ENCODE results near the gene GSDMA.

The GSDMA gene

GRCh38 chr17:40023590-40024292, 60.9 kb downstream of the GSDMA start:
- no peak for TF ChIP-seq POLR2A (IDR thresholded peaks at IDR 0.05; ENCODE audit: low read length)
- no peak for TF ChIP-seq GATA1 (IDR thresholded peaks at IDR 0.05; ENCODE audit: low read depth, low read length)
- DNase-seq = no peak

DNA sequence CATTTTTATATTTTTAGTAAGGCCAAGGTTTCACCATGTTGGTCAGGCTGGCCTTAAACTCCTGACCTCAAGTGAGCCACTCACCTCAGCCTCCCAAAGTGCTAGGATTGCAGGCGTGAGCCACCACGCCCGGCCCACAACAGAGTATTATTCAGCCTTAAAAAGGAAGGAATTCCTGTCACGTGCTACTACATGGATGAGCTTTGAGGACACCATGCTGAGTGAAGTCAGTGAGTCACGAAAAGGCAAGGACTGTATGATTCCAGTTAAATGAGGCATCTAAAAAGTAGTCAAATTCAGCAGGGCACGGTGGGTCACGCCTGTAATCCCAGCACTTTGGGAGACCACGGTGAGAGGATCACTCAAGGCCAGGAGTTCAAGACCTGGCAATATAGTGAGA, 62.1 kb downstream of the GSDMA start:
- no peak for TF ChIP-seq POLR2A (IDR thresholded peaks at IDR 0.05; ENCODE audit: low read length)
- no peak for TF ChIP-seq GATA1 (IDR thresholded peaks at IDR 0.05; ENCODE audit: low read depth, low read length)
- no peak for DNase-seq

- no peak for DNase-seq
- TF ChIP-seq GATA1 (IDR thresholded peaks at IDR 0.05; ENCODE audit: low read depth, low read length) = no peak
- TF ChIP-seq POLR2A (IDR thresholded peaks at IDR 0.05; ENCODE audit: low read length) = no peak
Observed at GRCh38 chr17:40025559-40025958, 62.8 kb downstream of the GSDMA start.

GRCh38 chr17:40025991-40026815, 63.4 kb downstream of the GSDMA start:
- TF ChIP-seq POLR2A (IDR thresholded peaks at IDR 0.05; ENCODE audit: low read length) = no peak
- TF ChIP-seq GATA1 (IDR thresholded peaks at IDR 0.05; ENCODE audit: low read depth, low read length) = no peak
- no peak for DNase-seq

DNA sequence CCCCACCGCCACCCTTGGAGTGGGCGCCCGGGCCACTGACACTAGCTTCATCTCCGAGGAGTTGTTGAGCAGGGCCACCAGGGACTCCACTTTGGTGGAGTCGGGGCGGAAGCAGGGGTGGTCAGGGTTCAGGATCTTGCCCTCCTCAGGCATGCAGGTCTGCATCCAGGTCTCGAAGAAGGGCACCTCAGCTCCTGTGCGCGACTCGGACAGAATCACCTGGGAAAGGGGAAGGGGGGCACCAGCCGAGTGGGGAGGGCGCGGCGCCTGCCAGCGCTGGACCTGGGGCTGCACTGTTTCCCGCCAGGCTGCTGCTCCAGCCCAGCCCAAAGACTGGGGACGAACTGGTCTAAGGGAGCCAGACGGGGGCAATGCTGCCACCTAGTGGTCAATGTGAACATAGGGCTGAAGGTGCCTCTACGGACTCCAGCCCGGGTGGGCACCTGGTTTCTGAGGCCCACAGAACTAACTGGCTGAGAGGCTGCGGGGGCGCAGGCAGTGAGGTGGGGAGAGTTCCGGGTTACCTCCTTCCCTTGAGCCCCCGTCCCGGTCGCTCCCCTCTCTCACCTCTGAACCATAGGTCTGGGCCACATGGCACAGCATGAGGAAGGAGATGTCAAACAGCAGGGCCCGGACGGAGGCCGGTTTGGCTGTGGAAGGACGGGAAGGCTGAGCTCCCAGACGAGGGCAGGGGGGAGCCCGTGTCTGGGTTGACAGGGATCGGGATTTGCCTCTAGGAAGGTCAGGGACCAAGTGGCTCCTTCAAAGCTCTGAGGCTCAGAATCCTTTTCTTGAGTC, 64.2 kb downstream of the GSDMA start:
- peak; percentile 81 to 90 for DNase-seq
- TF ChIP-seq POLR2A (IDR thresholded peaks at IDR 0.05; ENCODE audit: low read length) = no peak
- no peak for TF ChIP-seq GATA1 (IDR thresholded peaks at IDR 0.05; ENCODE audit: low read depth, low read length)
